Neural progenitor cell (in vitro differentiated cells): ENCODE measurements around the gene ITM2C.

Experiments used
- EZH2 ChIP-seq: fragments of 200-600 bp; sonication (generic); IDR thresholded peaks from 2 replicates; pipeline ENCODE4 v1.6.1; 2017; ENCODE audit warnings: antibody characterized with exemption, mild to moderate bottlenecking, moderate library complexity
- EZH2phosphoT487 ChIP-seq: fragments of 200-600 bp; sonication (generic); IDR thresholded peaks from 2 replicates; pipeline ENCODE4 v1.6.1; 2017; ENCODE audit warnings: antibody characterized with exemption
- TF ChIP-seq, protein P1 (sequence below): fragments of 200-600 bp; sonication (generic); IDR thresholded peaks from 2 replicates; pipeline ENCODE4 v1.5.1; 2017; ENCODE audit warnings: antibody characterized with exemption, mild to moderate bottlenecking

DNA sequence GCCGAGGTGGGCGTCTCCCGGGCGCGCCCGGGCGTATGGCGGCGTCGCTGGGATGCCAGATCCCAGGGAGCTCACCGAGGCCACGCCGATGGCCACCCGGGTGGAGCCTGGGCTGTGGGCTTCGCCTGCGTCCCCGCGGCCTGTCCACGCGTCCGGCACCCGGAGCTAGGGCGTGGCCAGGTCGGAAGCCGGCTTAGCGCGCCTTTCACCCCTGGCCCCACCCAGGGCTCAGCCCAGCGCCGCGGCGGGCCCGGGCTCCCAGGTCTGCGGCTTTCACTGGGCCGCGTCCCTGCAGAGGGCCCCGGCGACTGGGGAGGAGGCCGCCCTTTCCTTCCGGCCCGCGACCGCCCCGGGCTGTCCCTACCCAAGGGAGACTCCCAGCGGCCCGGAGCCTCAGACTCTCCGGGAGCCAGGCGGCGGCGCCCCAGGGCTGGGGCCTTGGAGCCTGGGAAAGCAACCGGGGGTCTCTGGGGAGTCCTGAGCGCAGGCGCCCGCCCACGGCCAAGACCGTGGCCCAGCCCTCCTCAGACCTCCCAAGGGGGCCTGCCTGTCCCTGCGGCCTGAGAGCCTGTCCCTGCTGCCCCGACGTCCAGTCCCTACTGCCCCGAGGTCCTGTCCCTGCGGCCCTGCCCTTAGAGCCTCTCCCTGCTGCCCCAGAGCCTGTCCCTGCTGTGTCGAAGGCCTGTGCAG is 36.3 kb upstream of the ITM2C start:
- TF ChIP-seq, protein P1, sequence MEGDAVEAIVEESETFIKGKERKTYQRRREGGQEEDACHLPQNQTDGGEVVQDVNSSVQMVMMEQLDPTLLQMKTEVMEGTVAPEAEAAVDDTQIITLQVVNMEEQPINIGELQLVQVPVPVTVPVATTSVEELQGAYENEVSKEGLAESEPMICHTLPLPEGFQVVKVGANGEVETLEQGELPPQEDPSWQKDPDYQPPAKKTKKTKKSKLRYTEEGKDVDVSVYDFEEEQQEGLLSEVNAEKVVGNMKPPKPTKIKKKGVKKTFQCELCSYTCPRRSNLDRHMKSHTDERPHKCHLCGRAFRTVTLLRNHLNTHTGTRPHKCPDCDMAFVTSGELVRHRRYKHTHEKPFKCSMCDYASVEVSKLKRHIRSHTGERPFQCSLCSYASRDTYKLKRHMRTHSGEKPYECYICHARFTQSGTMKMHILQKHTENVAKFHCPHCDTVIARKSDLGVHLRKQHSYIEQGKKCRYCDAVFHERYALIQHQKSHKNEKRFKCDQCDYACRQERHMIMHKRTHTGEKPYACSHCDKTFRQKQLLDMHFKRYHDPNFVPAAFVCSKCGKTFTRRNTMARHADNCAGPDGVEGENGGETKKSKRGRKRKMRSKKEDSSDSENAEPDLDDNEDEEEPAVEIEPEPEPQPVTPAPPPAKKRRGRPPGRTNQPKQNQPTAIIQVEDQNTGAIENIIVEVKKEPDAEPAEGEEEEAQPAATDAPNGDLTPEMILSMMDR, result no peak
- no peak for TF ChIP-seq EZH2
- TF ChIP-seq EZH2phosphoT487, result no peak
